ENCODE data around the gene MSH5. TPM values are rescaled to one million over a fixed set of nuclear protein-coding genes. Genes with fewer than 3 reads are reported as not detected.

Gene MSH5
- total RNA-seq, 2 donors from 2014 or later: 35.7 to 57.2 TPM

DNA sequence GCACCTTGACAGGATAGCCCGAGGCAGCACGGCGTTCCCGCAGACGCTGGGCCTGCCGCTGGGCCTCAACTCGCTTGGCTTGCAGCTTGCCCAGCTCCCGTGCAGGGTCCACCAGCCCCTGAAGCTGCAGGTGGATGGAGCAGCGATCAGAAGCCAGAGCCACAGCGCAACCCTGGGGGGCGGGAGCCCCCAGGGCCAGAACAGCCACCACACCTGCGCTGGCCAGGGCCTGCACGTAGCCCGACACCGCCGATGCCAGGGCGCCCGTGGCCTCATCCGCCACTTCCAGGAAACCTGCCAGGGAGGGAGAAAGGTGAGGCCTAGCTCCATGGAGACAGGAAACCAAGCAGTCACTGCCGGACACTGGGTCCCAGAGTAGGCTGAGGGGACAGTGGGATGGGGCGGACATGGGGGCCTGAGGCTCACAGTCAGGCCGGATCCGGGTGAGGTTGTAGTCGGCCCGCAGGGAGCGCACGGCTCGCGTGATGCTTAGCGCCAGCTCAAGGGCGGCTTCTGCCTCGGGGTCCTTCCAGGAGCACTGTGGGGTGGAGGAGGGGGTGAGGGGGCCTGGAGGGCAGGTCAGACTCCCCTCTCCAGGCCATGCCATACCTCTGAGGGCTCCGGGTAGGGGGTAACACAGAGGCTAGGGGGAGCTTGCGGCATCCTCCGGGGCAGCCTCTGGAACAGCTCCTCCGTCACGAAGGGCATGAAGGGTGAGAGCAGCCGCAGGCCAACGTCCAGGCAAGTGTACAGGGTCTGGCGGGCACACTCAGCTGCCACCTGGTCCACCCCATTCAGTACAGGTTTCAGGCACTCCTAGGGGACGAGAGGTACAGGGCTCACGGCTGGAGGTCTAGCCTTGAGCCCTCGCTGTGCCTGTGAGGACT, 39.4 kb downstream of the MSH5 start:
- Histone ChIP-seq H3K4me3 (ENCODE audit: low read length) (no peak overlapping the region), H3K36me3 (ENCODE audit: control insufficient read depth, insufficient read depth, low read length) (peaks cover 37% of the 10 kb centered on the region)
- 95 to 97% methylated on average over 31 to 43 of the region's 43 CpGs for WGBS, 2 experiments (ENCODE audit: insufficient coverage in 1 of 2, insufficient read length in 1 of 2)

DNA sequence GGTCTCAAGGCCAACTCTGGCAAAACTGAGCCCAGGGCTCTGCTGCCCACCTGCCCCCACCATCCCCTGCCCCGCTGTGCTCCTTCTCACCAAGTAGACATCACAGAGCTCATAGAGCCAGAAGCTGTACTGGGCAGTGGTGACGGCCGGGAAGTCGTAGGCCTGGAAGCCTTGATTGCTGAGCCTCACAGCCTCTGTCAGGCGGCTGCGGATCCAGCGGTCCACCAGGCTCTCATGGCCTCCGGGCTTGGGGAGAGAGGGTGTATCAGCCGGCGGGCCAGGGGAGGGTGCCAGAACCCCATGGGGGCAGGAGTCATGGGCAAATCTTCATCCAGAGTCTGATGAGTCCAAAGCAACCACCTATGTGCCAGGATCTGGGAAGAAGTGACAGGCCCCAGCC, 40.1 kb downstream of the MSH5 start:
- Histone ChIP-seq H3K9me3 (ENCODE audit: control insufficient read depth, low read length) (no peaks in the 10 kb centered on the region), H3K4me1 (ENCODE audit: control insufficient read depth, insufficient read depth, low read length) (no peaks in the 10 kb centered on the region), H3K4me3 (ENCODE audit: low read length) (no peak overlapping the region), H3K9ac (ENCODE audit: extremely low read depth, low read length, poor library complexity, severe bottlenecking) (no peak overlapping the region), H3K27me3 (ENCODE audit: control insufficient read depth, insufficient read depth, low read length, poor library complexity, severe bottlenecking) (no peaks in the 10 kb centered on the region), H3K36me3 (ENCODE audit: control insufficient read depth, insufficient read depth, low read length) (peaks cover 43% of the 10 kb centered on the region), H3K27ac (ENCODE audit: low read depth, low read length) (no peak overlapping the region)
- H3K36me3 Mint-ChIP-seq (ENCODE audit: low read depth): peaks cover 39% of the 10 kb centered on the region
- H3K27me3 Mint-ChIP-seq (ENCODE audit: insufficient read depth): no peaks in the 10 kb centered on the region
- no peak for DNase-seq
- WGBS, 2 experiments (ENCODE audit: insufficient coverage in 1 of 2, insufficient read length in 1 of 2): 91 to 97% methylated on average over 9 to 10 of the region's 10 CpGs
- no peaks in the 10 kb centered on the region for H3K9me3 Mint-ChIP-seq
- H3K4me1 Mint-ChIP-seq: no peaks in the 10 kb centered on the region
- TF ChIP-seq, protein P1, sequence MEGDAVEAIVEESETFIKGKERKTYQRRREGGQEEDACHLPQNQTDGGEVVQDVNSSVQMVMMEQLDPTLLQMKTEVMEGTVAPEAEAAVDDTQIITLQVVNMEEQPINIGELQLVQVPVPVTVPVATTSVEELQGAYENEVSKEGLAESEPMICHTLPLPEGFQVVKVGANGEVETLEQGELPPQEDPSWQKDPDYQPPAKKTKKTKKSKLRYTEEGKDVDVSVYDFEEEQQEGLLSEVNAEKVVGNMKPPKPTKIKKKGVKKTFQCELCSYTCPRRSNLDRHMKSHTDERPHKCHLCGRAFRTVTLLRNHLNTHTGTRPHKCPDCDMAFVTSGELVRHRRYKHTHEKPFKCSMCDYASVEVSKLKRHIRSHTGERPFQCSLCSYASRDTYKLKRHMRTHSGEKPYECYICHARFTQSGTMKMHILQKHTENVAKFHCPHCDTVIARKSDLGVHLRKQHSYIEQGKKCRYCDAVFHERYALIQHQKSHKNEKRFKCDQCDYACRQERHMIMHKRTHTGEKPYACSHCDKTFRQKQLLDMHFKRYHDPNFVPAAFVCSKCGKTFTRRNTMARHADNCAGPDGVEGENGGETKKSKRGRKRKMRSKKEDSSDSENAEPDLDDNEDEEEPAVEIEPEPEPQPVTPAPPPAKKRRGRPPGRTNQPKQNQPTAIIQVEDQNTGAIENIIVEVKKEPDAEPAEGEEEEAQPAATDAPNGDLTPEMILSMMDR (conservative IDR thresholded peaks at IDR 0.05): no peak
- H3K4me3 Mint-ChIP-seq: no peak overlapping the region
- H3K27ac Mint-ChIP-seq: no peak overlapping the region

More for the DNA sequence above, 39.4 kb downstream of the MSH5 start:
- Mint-ChIP-seq H3K36me3 (ENCODE audit: low read depth) (peaks cover 33% of the 10 kb centered on the region), H3K4me3 (no peak overlapping the region), H3K4me1 (no peaks in the 10 kb centered on the region), H3K27ac (no peak overlapping the region), H3K27me3 (ENCODE audit: insufficient read depth) (no peaks in the 10 kb centered on the region), H3K9me3 (no peaks in the 10 kb centered on the region)
- H3K27me3 ChIP-seq (ENCODE audit: control insufficient read depth, insufficient read depth, low read length, poor library complexity, severe bottlenecking): no peaks in the 10 kb centered on the region
- no peak overlapping the region for H3K27ac ChIP-seq (ENCODE audit: low read depth, low read length)
- no peak for DNase-seq
- no peaks in the 10 kb centered on the region for H3K9me3 ChIP-seq (ENCODE audit: control insufficient read depth, low read length)
- H3K4me1 ChIP-seq (ENCODE audit: control insufficient read depth, insufficient read depth, low read length): no peaks in the 10 kb centered on the region
- TF ChIP-seq, protein P1 (conservative IDR thresholded peaks at IDR 0.05): no peak
- no peak overlapping the region for H3K9ac ChIP-seq (ENCODE audit: extremely low read depth, low read length, poor library complexity, severe bottlenecking)

DNA sequence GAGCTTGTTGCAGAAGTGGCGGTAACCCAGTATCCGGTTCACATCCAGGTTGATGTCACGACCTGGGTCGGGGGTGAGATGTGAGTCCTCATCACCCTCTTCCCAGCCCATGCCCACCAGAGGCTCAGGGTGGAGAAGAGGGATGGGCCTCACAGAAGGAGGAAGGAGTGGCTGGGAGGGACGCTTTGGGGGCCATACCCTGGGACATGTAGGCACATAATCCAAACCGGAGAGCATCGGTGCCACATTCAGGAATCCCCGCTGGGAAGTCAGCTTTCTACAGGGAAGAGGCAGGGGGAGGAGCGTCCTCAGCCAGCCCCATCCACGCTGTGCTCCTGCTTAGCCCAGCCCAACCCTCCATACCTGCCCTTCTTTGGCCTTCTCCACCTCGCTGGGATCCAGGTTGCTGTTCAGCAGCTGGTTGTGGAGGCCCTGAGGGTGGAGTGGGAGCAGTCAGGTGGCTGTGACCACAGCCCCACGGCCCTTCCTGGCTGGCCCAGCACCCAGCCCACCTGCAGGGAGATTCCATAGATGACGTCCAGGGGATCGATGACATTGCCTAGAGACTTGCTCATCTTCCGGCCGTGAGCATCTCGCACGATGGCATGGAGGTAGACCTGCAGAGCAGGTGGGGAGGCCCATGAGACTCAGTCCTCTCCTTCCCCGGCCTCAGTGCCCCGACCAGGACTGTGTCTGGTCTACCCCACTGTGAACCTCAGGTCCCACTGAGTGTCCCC, 40.9 kb downstream of the MSH5 start:
- Histone ChIP-seq H3K27ac (ENCODE audit: low read depth, low read length) (no peak overlapping the region), H3K4me3 (ENCODE audit: low read length) (no peak overlapping the region), H3K9me3 (ENCODE audit: control insufficient read depth, low read length) (no peaks in the 10 kb centered on the region), H3K4me1 (ENCODE audit: control insufficient read depth, insufficient read depth, low read length) (no peaks in the 10 kb centered on the region), H3K27me3 (ENCODE audit: control insufficient read depth, insufficient read depth, low read length, poor library complexity, severe bottlenecking) (no peaks in the 10 kb centered on the region), H3K36me3 (ENCODE audit: control insufficient read depth, insufficient read depth, low read length) (peaks cover 50% of the 10 kb centered on the region), H3K9ac (ENCODE audit: extremely low read depth, low read length, poor library complexity, severe bottlenecking) (no peak overlapping the region)
- Mint-ChIP-seq H3K4me3 (no peak overlapping the region), H3K27me3 (ENCODE audit: insufficient read depth) (no peaks in the 10 kb centered on the region), H3K27ac (no peak overlapping the region), H3K9me3 (no peaks in the 10 kb centered on the region), H3K4me1 (no peaks in the 10 kb centered on the region), H3K36me3 (ENCODE audit: low read depth) (peaks cover 42% of the 10 kb centered on the region)
- DNase-seq: no peak
- 93 to 95% methylated on average over 10 to 20 of the region's 20 CpGs for WGBS, 2 experiments (ENCODE audit: insufficient coverage in 1 of 2, insufficient read length in 1 of 2)
- TF ChIP-seq, protein P1 (conservative IDR thresholded peaks at IDR 0.05): no peak

All from endodermal cell (in vitro differentiated cells).